ENCODE results near the gene CRTC1. TPM values are rescaled to one million over a fixed set of nuclear protein-coding genes. Genes with fewer than 3 reads are reported as not detected.
A peak's percentile ranks its signal among the peaks of the same experiment; 100 is the strongest.

CRTC1 gene
- total RNA-seq, 1 experiment from 2014 or later = 12.3 TPM

DNA sequence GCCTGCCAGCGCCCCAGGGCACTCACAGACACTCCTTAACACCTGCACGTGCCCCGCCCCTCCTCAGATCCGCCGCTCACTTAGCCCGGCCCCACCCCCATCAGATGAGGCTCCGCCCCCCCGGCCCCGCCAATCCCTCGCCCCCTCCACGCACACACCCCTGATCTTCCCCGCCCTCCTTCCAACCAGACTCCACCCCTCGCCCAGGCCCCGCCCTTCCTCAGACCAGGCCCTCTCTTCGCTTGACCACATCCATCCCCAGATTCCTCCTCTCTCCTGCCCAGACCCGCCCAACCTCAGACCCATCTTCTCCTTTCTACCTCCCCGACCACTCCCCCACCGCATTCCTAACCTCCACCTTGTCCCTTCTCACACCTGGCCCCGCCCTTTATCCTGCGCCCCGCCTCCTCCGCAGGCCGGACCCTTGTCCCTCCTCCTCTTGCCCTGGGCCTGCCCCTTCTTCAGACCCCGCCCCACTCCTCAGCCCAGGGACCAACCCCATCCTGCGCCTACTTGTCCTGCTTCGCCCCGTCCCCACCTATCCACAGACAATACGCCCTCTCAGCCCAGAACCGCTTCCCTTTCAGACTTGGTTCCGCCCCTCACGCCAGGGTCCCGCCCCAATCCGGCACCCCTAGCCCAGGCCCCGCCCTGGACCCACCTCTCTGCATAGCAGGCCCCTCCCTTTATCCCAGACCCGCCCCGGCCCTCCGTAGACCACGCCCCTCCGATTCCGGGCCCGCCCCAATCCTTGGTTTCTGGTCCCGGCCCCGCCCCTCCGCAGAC, 47.1 kb upstream of the CRTC1 start:
- DNase-seq (ENCODE audit: low spot score) = peak; percentile 99
- H3K27ac Mint-ChIP-seq = peak overlapping the region; percentile 97
- peak; percentile 93 for ATAC-seq
- no peaks in the 10 kb centered on the region for H3K9me3 Mint-ChIP-seq
- ChIA-PET POLR2A (no interaction called here), CTCF (no interaction called here)
- TF ChIP-seq, protein P1, sequence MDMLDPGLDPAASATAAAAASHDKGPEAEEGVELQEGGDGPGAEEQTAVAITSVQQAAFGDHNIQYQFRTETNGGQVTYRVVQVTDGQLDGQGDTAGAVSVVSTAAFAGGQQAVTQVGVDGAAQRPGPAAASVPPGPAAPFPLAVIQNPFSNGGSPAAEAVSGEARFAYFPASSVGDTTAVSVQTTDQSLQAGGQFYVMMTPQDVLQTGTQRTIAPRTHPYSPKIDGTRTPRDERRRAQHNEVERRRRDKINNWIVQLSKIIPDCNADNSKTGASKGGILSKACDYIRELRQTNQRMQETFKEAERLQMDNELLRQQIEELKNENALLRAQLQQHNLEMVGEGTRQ (CRISPR knock-in tag; IDR thresholded peaks at IDR 0.05) = peak; percentile 58; the same call in 1 of the 2 replicates
- TF ChIP-seq GRHL2 (CRISPR knock-in tag; IDR thresholded peaks at IDR 0.05; ENCODE audit: insufficient replicate concordance, severe bottlenecking) (no peak), ZBTB21 (CRISPR knock-in tag; IDR thresholded peaks at IDR 0.05; ENCODE audit: borderline replicate concordance) (no peak), CBFB (CRISPR knock-in tag; IDR thresholded peaks at IDR 0.05; ENCODE audit: low read depth) (no peak), IRF2 (CRISPR knock-in tag; IDR thresholded peaks at IDR 0.05; ENCODE audit: borderline replicate concordance, low read depth) (no peak), SP1 (CRISPR knock-in tag; conservative IDR thresholded peaks at IDR 0.05) (peak; percentile 80)
- TF ChIP-seq, protein P2, sequence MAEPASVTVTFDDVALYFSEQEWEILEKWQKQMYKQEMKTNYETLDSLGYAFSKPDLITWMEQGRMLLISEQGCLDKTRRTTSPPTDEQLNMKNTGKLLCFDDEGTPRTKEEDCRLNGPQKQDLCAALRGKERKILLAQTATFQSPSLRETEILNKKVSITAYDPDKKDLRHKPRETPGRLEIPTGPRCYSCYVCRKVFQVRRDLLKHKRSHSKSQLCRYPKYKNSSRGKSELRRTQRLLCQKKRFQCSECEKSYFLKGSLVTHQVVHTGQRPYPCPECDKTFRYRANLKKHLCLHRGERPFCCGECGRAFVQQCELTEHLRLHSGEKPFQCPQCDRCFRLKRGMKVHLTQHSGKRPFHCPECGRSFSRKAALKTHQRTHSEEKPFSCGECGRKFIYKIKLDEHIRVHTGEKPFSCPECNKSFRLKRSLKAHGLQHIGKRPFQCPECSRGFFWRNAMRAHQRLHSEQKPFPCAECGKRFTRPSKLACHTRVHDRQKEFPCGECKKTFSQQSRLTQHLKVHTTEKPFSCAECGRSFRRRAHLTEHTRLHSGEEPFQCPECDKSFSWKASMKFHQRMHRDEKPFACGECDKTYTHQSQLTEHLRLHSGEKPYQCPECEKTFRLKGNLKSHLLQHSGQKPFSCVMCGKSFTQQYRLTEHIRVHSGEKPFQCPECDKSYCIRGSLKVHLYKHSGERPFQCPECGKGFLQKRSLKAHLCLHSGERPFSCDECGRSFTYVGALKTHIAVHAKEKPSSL (CRISPR knock-in tag; conservative IDR thresholded peaks at IDR 0.05) = no peak
- TF ChIP-seq, protein P3, sequence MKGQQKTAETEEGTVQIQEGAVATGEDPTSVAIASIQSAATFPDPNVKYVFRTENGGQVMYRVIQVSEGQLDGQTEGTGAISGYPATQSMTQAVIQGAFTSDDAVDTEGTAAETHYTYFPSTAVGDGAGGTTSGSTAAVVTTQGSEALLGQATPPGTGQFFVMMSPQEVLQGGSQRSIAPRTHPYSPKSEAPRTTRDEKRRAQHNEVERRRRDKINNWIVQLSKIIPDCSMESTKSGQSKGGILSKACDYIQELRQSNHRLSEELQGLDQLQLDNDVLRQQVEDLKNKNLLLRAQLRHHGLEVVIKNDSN (CRISPR knock-in tag; IDR thresholded peaks at IDR 0.05) = peak; percentile 31; the same call in 1 of the 2 replicates
- TF ChIP-seq, protein P4, sequence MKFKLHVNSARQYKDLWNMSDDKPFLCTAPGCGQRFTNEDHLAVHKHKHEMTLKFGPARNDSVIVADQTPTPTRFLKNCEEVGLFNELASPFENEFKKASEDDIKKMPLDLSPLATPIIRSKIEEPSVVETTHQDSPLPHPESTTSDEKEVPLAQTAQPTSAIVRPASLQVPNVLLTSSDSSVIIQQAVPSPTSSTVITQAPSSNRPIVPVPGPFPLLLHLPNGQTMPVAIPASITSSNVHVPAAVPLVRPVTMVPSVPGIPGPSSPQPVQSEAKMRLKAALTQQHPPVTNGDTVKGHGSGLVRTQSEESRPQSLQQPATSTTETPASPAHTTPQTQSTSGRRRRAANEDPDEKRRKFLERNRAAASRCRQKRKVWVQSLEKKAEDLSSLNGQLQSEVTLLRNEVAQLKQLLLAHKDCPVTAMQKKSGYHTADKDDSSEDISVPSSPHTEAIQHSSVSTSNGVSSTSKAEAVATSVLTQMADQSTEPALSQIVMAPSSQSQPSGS (CRISPR knock-in tag; IDR thresholded peaks at IDR 0.05; ENCODE audit: borderline replicate concordance, low read depth) = no peak
- peaks cover 12% of the 10 kb centered on the region for H3K4me1 Mint-ChIP-seq
- peak overlapping the region; percentile 79 for H3K4me3 Mint-ChIP-seq
- peaks cover 26% of the 10 kb centered on the region for H3K27me3 Mint-ChIP-seq (ENCODE audit: low read depth)
- H3K36me3 Mint-ChIP-seq = no peaks in the 10 kb centered on the region

DNA sequence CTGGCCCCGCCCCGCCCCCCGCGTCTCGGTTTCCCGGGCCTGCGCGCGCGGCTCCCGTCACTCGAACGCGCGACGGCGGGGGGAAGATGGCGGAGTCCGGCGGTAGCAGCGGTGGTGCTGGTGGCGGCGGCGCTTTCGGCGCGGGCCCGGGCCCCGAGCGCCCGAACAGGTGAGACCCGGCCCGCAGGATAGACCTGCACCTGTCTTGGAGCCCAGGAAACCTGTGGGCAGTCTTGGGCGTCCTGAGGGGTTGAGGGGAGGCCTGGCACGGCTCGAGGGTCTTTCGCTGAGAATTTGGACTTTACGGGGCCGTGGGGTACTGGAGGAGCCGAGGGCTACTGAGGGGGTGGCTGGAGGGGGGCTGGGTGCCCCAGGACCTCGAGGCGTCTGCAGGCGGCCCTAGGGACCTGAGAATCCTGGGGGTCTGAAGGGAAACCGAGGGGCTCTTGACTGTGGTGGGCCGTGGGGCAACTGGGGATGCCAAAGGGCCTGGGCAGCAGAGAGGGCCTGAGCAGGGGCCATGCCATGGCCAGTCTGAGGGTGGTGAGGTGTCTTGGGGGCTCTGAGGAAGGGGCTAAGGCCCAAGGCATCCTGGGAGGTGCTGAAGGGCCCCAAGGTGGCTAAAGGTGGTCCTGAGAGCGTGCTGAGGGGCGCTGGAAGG, 46.4 kb upstream of the CRTC1 start, which contains the start of gene KLHL26:
Gene KLHL26 (plus strand): TSS at position 60 of the 661 bp plus-strand sequence. CDS start 27 bp downstream, at position 87.
- no peak for ATAC-seq
- Mint-ChIP-seq H3K36me3 (no peaks in the 10 kb centered on the region), H3K4me3 (peak within 1 kb of the TSS; percentile 79), H3K9me3 (no peaks in the 10 kb centered on the region), H3K27ac (peak within 1 kb of the TSS; percentile 97), H3K4me1 (peaks cover 12% of the 10 kb centered on the region), H3K27me3 (ENCODE audit: low read depth) (peaks cover 26% of the 10 kb centered on the region)
- TF ChIP-seq ZNF671 (CRISPR knock-in tag; IDR thresholded peaks at IDR 0.05) (no peak), SP1 (CRISPR knock-in tag; conservative IDR thresholded peaks at IDR 0.05) (0 out of 2 replicates have a peak, but pooled peaks have one; percentile 9), FOXJ3 (CRISPR knock-in tag; IDR thresholded peaks at IDR 0.05; ENCODE audit: borderline replicate concordance) (no peak), NFYB (CRISPR knock-in tag; conservative IDR thresholded peaks at IDR 0.05; ENCODE audit: low read depth) (no peak), ESRRA (CRISPR knock-in tag; IDR thresholded peaks at IDR 0.05; ENCODE audit: borderline replicate concordance) (no peak), JUN (CRISPR knock-in tag; IDR thresholded peaks at IDR 0.05) (0 out of 2 replicates have a peak, but pooled peaks have one; percentile 26)
- TF ChIP-seq, protein P5, sequence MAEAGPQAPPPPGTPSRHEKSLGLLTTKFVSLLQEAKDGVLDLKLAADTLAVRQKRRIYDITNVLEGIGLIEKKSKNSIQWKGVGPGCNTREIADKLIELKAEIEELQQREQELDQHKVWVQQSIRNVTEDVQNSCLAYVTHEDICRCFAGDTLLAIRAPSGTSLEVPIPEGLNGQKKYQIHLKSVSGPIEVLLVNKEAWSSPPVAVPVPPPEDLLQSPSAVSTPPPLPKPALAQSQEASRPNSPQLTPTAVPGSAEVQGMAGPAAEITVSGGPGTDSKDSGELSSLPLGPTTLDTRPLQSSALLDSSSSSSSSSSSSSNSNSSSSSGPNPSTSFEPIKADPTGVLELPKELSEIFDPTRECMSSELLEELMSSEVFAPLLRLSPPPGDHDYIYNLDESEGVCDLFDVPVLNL (CRISPR knock-in tag; IDR thresholded peaks at IDR 0.05; ENCODE audit: borderline replicate concordance, low read depth) = no peak
- TF ChIP-seq, protein P6, sequence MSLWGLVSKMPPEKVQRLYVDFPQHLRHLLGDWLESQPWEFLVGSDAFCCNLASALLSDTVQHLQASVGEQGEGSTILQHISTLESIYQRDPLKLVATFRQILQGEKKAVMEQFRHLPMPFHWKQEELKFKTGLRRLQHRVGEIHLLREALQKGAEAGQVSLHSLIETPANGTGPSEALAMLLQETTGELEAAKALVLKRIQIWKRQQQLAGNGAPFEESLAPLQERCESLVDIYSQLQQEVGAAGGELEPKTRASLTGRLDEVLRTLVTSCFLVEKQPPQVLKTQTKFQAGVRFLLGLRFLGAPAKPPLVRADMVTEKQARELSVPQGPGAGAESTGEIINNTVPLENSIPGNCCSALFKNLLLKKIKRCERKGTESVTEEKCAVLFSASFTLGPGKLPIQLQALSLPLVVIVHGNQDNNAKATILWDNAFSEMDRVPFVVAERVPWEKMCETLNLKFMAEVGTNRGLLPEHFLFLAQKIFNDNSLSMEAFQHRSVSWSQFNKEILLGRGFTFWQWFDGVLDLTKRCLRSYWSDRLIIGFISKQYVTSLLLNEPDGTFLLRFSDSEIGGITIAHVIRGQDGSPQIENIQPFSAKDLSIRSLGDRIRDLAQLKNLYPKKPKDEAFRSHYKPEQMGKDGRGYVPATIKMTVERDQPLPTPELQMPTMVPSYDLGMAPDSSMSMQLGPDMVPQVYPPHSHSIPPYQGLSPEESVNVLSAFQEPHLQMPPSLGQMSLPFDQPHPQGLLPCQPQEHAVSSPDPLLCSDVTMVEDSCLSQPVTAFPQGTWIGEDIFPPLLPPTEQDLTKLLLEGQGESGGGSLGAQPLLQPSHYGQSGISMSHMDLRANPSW (CRISPR knock-in tag; conservative IDR thresholded peaks at IDR 0.05; ENCODE audit: low read depth) = no peak
- TF ChIP-seq, protein P2 (CRISPR knock-in tag; conservative IDR thresholded peaks at IDR 0.05) = no peak
- TF ChIP-seq, protein P7, sequence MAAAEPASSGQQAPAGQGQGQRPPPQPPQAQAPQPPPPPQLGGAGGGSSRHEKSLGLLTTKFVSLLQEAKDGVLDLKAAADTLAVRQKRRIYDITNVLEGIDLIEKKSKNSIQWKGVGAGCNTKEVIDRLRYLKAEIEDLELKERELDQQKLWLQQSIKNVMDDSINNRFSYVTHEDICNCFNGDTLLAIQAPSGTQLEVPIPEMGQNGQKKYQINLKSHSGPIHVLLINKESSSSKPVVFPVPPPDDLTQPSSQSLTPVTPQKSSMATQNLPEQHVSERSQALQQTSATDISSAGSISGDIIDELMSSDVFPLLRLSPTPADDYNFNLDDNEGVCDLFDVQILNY (CRISPR knock-in tag; IDR thresholded peaks at IDR 0.05) = 0 out of 2 replicates have a peak, but pooled peaks have one; percentile 25
- no peak for DNase-seq (ENCODE audit: low spot score)
- ChIA-PET POLR2A (no interaction called here), CTCF (interaction anchor here (0.6 kb wide), 1 partner anchor 16 kb away, joined by 4 read pairs; no protein-coding TSS in a partner anchor)
